AG04449 (cell line): ENCODE results near the gene INTS4.
"Not testable (repeated sequence)": the region's sequence is repeated elsewhere in the genome, so short reads cannot be mapped to it uniquely, and the experiment has no call there.

Experiments
- CTCF ChIA-PET: fragments of 350-600 bp; formaldehyde crosslinking; extraction: SDS; loops from one replicate; lab custom pipeline; 2021; ENCODE audit warnings: antibody characterized with exemption; lab: Yijun Ruan, JAX
- POLR2A ChIA-PET: fragments of 400-600, 350-600 bp; formaldehyde crosslinking; extraction: SDS; loops from one replicate; lab custom pipeline; 2020; ENCODE audit warnings: antibody characterized with exemption, inconsistent platforms; lab: Yijun Ruan, JAX
- DNase-seq: peaks from one replicate; pipeline ENCODE4 v3.0.0-alpha.2; 2010; ENCODE audit warnings: low read depth, low spot score
- H3K4me3 ChIP-seq: 2 replicates; pipeline ENCODE4 v1.5.1; 2011; ENCODE audit warnings: low read depth, mild to moderate bottlenecking, control low read depth, low read length
- TF ChIP-seq, protein P1 (sequence below): IDR thresholded peaks from one replicate; pipeline ENCODE4 v1.5.1; 2011; ENCODE audit warnings: mild to moderate bottlenecking, moderate library complexity, low read length, control low read depth, inconsistent platforms; ENCODE audit not compliant: insufficient read depth; ENCODE audit errors: missing control alignments

Gene INTS4

DNA sequence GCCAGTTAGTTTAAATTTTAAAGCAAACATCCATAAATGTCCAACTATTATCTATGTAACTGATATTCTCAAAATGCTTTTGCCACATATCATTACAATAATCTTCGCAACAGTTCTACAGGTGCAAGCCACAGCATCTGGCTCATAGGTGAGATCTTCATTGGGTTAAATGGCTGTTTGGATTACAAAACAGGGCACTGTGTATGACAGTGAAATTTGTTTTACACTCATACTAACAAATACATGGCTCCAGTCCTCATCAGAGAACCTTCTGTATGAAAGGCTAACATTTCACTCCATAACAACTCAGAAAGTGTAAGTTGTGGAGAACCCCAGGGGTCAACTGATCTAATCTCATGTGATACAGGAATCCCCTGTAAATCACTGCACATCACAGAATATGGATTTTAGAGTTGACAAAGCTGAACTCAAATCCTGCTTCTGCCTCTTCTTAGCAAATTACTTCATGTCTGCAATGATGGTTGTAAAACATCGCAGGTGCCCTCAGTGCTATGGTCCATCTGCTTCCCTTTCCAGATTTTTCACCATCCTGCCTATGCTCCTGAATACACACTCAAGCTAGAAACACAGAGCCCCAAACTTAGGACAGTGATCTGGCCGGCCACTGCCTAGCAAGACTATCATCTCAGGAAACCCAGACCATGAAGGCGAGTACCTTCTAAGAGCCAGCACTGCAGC is 80.7 kb downstream of the INTS4 start:
- H3K4me3 ChIP-seq, POLR2A ChIA-PET, DNase-seq, CTCF ChIA-PET: not testable (repeated sequence)

DNA sequence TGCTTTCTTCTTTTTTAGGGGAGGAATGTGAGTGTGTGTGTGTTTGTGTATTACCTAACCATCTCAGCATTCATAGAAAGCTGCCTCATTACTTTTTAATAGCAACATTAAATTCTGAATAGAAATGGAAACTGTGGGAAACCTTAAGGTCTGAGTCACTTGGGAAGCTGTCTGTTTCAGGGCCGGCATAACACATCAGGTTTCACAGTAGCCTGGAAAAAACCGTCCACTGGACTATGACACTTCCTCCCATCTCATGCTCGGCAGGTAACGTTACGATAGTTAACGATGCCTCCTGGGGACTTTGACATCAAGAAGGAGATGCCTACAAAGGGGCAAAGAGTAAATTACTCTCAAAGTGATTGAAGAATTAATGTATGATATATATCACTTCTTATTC is 83.6 kb downstream of the INTS4 start:
- DNase-seq: peak; percentile 40
- H3K4me3 ChIP-seq, CTCF ChIA-PET, POLR2A ChIA-PET: not testable (repeated sequence)

DNA sequence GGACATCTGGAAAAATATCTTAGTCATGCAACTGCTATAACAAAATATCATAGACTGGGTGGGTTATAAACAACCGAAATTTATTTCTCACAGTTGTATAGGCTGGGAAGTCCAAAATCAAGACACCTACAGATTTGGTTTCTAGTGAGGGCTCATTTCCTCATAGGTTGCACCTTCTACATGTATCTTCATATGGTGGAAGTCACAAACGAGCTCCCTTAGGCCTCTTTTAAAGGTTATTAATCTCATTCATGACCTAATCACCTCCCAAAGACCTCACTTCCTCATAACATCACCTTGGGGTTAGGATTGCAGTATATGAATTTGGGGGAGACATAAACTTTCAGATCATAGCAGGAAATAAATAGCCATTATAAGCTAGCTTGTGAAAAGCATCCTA is 85.2 kb downstream of the INTS4 start:
- TF ChIP-seq, protein P1, sequence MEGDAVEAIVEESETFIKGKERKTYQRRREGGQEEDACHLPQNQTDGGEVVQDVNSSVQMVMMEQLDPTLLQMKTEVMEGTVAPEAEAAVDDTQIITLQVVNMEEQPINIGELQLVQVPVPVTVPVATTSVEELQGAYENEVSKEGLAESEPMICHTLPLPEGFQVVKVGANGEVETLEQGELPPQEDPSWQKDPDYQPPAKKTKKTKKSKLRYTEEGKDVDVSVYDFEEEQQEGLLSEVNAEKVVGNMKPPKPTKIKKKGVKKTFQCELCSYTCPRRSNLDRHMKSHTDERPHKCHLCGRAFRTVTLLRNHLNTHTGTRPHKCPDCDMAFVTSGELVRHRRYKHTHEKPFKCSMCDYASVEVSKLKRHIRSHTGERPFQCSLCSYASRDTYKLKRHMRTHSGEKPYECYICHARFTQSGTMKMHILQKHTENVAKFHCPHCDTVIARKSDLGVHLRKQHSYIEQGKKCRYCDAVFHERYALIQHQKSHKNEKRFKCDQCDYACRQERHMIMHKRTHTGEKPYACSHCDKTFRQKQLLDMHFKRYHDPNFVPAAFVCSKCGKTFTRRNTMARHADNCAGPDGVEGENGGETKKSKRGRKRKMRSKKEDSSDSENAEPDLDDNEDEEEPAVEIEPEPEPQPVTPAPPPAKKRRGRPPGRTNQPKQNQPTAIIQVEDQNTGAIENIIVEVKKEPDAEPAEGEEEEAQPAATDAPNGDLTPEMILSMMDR: no peak
- no peak overlapping the region for H3K4me3 ChIP-seq
- DNase-seq: no peak
- ChIA-PET CTCF (no interaction called here), POLR2A (no interaction called here)

DNA sequence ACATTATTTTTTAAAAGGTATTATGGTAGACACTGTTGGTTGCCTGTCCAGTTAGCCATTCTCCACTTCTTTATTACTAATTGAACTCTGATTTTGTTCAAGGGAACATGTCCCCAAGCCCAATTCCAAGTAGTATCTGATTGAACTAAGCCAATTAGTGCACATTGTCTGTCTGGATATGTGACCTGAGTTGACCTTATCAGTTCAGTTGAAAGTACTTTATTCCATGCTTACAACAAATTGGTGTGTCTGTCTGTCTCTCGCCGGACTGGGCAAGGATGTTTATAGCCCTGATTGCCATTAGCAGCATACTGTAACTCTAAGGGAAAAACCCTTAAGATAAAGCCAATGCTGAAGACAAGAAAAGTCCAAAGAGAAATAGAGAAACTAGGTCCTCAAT is 85.6 kb downstream of the INTS4 start:
- ChIA-PET POLR2A (no interaction called here), CTCF (no interaction called here)
- DNase-seq: no peak
- H3K4me3 ChIP-seq: no peak overlapping the region
- TF ChIP-seq, protein P1: no peak

DNA sequence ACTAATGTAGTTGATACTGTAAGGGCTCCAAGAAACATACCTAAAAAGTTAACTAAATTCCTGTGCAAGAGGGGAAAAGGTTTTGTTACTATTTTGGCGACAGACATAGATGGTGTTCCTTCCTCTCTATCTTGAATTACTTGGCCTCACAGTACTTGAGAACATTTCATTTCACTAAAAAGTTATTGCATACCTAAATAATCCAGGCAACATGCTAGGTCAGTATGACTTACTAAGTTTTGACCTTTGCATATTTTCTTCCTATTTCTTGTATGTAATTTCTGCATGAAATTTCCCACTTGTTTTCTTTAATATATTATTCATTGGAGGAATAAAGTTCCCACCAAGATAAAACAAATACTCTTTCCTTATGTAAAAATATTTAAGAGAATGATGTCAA is 99.5 kb downstream of the INTS4 start:
- CTCF ChIA-PET, H3K4me3 ChIP-seq, DNase-seq: not testable (repeated sequence)
- POLR2A ChIA-PET: interaction anchor here (0.6 kb wide), 1 partner anchor 27 kb away, joined by 3 read pairs; no protein-coding TSS in a partner anchor

DNA sequence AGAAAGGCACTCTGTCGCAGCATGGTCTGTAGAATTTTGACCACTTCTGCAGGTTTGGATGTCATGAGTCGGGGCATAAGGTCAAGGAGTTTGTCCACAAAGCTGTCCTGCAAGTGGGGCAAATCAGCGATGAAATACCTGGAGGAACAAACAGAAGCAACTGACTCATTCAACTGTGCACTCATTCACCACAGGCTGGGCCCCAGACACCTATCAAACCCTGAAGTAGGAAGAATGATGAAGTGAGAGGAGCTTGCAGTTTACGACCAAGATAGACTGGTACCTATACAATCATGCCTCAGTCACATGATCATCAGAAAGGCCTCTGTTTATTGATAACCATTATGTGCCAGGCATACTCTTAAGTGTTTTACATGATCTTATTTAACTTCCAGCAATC is 102.8 kb downstream of the INTS4 start:
- CTCF ChIA-PET, DNase-seq, POLR2A ChIA-PET, H3K4me3 ChIP-seq: not testable (repeated sequence)

DNA sequence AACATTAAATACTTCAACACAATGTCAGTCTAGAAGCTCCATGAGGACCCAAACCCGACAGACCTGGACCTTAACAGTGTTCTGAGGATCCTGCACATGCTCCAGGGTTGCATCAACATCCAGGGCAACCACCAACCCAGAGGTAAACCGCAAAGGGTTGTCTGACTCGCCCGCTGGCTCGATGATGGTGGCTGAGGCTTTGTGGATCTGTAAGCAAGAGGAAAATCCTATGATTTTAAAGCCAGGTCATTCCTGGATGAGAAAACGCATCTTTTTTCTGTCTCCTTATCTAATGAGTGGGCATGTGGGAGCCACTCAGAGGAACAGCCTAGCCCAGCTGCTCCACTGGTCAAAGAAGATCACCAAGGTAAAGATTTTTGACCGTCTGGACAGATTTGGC is 103.2 kb downstream of the INTS4 start:
- POLR2A ChIA-PET, DNase-seq, CTCF ChIA-PET, H3K4me3 ChIP-seq: not testable (repeated sequence)

DNA sequence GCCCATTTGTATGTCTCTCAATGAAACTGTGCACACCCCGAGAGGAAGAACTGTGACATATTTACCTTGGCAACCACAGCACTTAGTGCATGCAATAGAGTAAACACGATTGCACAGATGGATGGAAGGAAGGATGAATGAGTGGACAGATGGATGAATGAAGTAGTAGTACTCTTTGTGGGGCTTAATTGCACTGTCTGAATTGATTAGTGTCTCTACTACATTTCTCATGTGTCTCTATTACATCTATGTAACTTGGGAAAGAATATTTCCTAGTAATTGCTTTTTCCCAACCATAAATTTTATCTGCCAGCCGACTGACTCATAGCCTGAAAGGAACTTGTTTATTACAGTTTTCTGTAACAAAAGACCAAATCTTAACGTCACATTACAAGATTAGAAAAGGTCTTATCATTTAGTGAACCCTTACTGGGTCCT is 103.8 kb downstream of the INTS4 start:
- CTCF ChIA-PET, DNase-seq, POLR2A ChIA-PET, H3K4me3 ChIP-seq: not testable (repeated sequence)

DNA sequence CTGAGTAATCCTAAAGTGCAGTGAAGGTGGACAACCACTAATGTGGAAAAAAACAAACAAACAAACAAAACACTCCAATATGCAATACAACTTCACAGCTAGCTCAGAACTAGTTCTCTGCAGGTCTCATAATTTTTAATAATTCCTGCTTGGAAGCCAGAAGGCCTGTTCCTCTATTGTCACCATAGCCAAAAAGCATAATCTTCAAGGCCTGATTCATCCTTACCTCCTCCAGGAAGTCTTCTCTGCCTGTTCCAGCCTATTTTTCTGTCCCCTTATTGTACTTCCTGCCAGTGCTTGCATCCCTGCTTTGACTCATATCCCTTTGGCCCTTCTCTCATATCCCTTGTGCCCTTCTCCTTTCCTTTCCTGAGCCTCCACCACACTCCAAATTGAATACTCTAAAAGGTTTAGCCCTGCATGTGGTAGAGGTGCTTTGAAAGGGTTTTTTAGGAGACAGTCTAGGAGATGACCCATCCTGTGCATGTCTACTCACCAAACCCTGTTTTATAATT is 104.3 kb downstream of the INTS4 start:
- H3K4me3 ChIP-seq, CTCF ChIA-PET, DNase-seq, POLR2A ChIA-PET: not testable (repeated sequence)

DNA sequence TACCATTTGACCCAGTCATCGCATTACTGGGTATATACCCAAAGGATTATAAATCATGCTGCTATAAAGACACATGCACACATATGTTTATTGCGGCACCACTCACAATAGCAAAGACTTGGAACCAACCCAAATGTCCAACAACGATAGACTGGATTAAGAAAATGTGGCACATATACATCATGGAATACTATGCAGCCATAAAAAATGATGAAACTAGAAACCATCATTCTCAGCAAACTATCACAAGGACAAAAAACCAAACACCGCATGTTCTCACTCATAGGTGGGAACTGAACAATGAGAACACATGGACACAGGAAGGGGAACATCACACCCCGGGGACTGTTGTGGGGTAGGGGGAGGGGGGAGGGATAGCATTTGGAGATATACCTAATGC is 105.4 kb downstream of the INTS4 start:
- POLR2A ChIA-PET, CTCF ChIA-PET, H3K4me3 ChIP-seq, DNase-seq: not testable (repeated sequence)
